Measurements from ENCODE around the gene MCM5. TPM values are rescaled to one million over a fixed set of nuclear protein-coding genes. Genes with fewer than 3 reads are reported as not detected.

The MCM5 gene
- total and polyA plus RNA-seq, 8 donors = 7.2 to 17.7 (median 12.1) TPM

GRCh38 chr22:35441489-35442100 lies 41.7 kb downstream of the MCM5 start:
- no peak for DNase-seq
- H3K27me3 ChIP-seq = no peaks in the 10 kb centered on the region
- no peaks in the 10 kb centered on the region for H3K9me3 ChIP-seq
- no peak for ATAC-seq
- no peak for TF ChIP-seq CTCF (IDR thresholded peaks at IDR 0.05)
- H3K4me1 ChIP-seq = no peaks in the 10 kb centered on the region
- no peak overlapping the region for H3K4me3 ChIP-seq
- 80 to 86% methylated on average over 9 of the region's 9 CpGs for WGBS, 2 donors
- no peak for FAIRE-seq
- no peaks in the 10 kb centered on the region for H3K36me3 ChIP-seq
- no peak overlapping the region for H3K27ac ChIP-seq
- intact Hi-C loops (cut with DNase I) = no loop called here

GRCh38 chr22:35442471-35442870 lies 42.5 kb downstream of the MCM5 start:
- no peak for FAIRE-seq
- Histone ChIP-seq H3K27me3 (no peaks in the 10 kb centered on the region), H3K9me3 (no peaks in the 10 kb centered on the region), H3K36me3 (no peaks in the 10 kb centered on the region), H3K27ac (no peak overlapping the region), H3K4me1 (no peaks in the 10 kb centered on the region), H3K4me3 (no peak overlapping the region)
- ATAC-seq = no peak
- 88 to 89% methylated on average over 6 of the region's 6 CpGs for WGBS, 2 donors
- intact Hi-C loops (cut with DNase I) = no loop called here
- no peak for TF ChIP-seq CTCF (IDR thresholded peaks at IDR 0.05)
- DNase-seq = no peak

- FAIRE-seq = no peak
- Histone ChIP-seq H3K36me3 (no peaks in the 10 kb centered on the region), H3K27me3 (no peaks in the 10 kb centered on the region), H3K27ac (no peak overlapping the region), H3K4me1 (no peaks in the 10 kb centered on the region), H3K9me3 (no peaks in the 10 kb centered on the region), H3K4me3 (no peak overlapping the region)
- DNase-seq = peak in 1 of 6 donors; percentile 16
- 77 to 84% methylated on average over 6 of the region's 6 CpGs for WGBS, 2 donors
- intact Hi-C loops (cut with DNase I) = no loop called here
- no peak for TF ChIP-seq CTCF (IDR thresholded peaks at IDR 0.05)
- ATAC-seq = no peak
Measured at GRCh38 chr22:35443338-35443737, 43.4 kb downstream of the MCM5 start.

DNA sequence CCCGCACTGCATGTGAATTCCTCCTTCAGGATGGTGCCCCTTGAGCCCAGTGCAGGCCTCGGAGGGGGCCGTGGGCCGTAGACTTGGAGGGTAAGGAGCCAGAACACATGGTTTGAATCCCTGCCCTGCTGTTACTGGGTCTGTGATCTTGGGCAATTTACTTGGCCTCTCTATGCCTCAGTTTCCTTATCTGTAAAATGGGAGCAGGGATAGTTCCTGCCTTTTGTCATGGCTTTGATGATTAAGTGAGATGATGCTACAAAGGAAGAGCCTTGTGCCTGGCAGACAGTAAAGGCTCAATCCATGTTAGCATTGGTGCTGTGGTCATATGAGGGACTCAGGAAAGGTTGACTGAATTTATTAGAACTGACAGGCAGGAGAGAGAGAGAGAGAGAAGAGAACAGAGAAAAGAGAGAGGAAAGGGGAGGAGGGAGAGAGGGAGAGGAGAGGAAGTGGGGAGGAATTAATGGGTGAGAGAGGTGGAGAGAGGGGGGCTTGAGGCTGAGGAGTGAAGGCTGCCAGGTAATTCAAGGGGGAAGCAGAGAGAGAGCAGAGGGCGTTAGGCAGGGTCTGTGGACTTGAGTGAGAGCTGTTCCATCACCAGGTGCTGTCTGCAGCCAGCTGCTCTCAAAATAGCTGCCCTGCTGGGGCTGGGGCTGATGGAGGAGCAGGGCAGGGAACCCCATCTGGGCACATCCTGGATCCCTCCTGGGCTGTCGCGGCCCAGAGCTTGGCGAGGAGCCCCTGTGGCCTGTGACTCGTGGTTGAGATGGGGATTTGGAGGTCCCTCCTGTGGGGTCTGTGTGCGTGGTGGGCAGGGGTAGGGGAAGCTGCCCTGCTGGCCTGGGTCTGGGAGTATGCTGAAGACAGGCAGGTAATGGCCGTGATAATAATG lies 44.1 kb downstream of the MCM5 start:
- no peaks in the 10 kb centered on the region for H3K4me1 ChIP-seq
- FAIRE-seq (no peak), ATAC-seq (no peak), DNase-seq (no peak)
- no peaks in the 10 kb centered on the region for H3K36me3 ChIP-seq
- WGBS, 2 donors = 77 to 88% methylated on average over 11 of the region's 11 CpGs
- no peak overlapping the region for H3K27ac ChIP-seq
- intact Hi-C loops (cut with DNase I) = no loop called here
- H3K27me3 ChIP-seq = no peaks in the 10 kb centered on the region
- no peak overlapping the region for H3K4me3 ChIP-seq
- no peaks in the 10 kb centered on the region for H3K9me3 ChIP-seq
- no peak for TF ChIP-seq CTCF (IDR thresholded peaks at IDR 0.05)

All from pancreas (tissue), 10 donors.